Spinal cord (tissue), 10 donors: ENCODE results near the gene TMEM120B. TPM values are rescaled to one million over a fixed set of nuclear protein-coding genes. Genes with fewer than 3 reads are reported as not detected.
"Not testable (repeated sequence)": the region's sequence is repeated elsewhere in the genome, so short reads cannot be mapped to it uniquely, and the experiment has no call there.

Source experiments
- DNase-seq, 6 donors: peaks; one replicate each; pipeline versions ENCODE4 v3.0.0 to v3.0.0-alpha.2; 2013 to 2015; ENCODE audit warnings: low spot score in 6 of 6, low read depth in 4 of 6
- H3K27ac ChIP-seq: one replicate; pipeline ENCODE4 v1.5.1; 2013; ENCODE audit warnings: low read depth, low read length, control low read depth
- H3K27me3 ChIP-seq: one replicate; pipeline ENCODE4 v1.6.1; 2013; ENCODE audit warnings: low read length; ENCODE audit not compliant: control insufficient read depth, insufficient read depth
- H3K36me3 ChIP-seq: one replicate; pipeline ENCODE4 v1.6.1; 2013; ENCODE audit warnings: low read length; ENCODE audit not compliant: control insufficient read depth, insufficient read depth
- H3K4me1 ChIP-seq: one replicate; pipeline ENCODE4 v1.6.1; 2013; ENCODE audit warnings: low read length; ENCODE audit not compliant: control insufficient read depth, insufficient read depth
- H3K4me3 ChIP-seq: one replicate; pipeline ENCODE4 v1.5.1; 2013; ENCODE audit warnings: low read depth, low read length, control low read depth
- H3K9me3 ChIP-seq: one replicate; pipeline ENCODE4 v1.6.1; 2013; ENCODE audit warnings: low read length; ENCODE audit not compliant: control insufficient read depth, insufficient read depth
- WGBS: methylation state at CpG from one replicate; pipeline ENCODE4 v1.1.5; 2013; ENCODE audit warnings: missing lambda C conversion rate; ENCODE audit not compliant: insufficient coverage; 5-methylcytosine and 5-hydroxymethylcytosine counted together
- polyA plus RNA-seq, 2 donors: library from polyadenylated mRNA; unstranded; fragments of 120-200 nt; gene quantifications; one replicate each; pipeline ENCODE4 v1.2.1, GENCODE V29; 2013; ENCODE audit not compliant: insufficient read length in 2 of 2
- total RNA-seq, 2 donors: library from RNA; depleted of rRNA in 1 of 2; stranded (reverse); fragments of 120-200 nt in 1 of 2; fragments of >200 nt in 1 of 2; gene quantifications; one replicate each; pipeline versions ENCODE4 v1.2.3 to v1.2.4, GENCODE V29; 2013 to 2014
- donor health status: healthy.

Gene TMEM120B
- total and polyA plus RNA-seq, 4 donors: 6.1 to 22.2 (median 9.7) TPM

DNA sequence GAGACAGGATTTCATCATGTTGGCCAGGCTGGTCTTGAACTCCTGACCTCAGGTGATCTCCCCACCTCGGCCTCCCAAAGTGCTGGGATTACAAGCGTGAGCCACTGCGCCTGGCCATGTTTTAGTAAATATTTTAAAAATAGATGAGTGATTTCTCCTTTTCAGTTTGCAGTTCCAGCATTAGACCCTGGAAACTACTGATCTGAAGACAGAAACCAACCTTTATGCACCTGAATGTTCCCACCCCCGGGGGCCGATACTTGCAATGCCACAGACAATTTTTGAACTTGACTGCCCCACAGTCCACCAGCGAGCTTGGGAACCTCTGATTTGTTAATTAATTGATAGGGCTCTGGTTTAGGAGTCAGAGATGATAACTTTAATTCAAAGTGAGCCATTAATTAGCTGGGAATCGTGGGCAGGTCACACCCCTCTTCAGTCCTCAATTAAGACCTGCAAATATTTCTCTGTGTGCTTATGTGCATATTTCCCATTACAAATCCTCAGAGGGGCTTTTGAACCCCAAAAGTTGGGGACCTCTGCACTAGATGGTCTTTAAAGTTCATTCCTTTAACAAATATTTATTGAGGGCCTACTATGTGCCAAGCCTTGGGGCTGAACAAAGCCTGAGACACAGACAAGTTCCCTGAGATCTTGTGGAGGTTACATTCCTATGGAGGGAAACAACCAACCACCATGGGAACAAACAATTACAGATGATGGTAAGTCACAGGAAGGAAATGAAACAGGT lies 4.1 kb upstream of the TMEM120B start:
- 100% methylated on average over 2 of the region's 7 CpGs for WGBS
- Histone ChIP-seq H3K27me3 (no peaks in the 10 kb centered on the region), H3K4me3 (no peak overlapping the region), H3K9me3 (no peaks in the 10 kb centered on the region), H3K36me3 (no peaks in the 10 kb centered on the region), H3K27ac (no peak overlapping the region), H3K4me1 (peaks cover 14% of the 10 kb centered on the region)
- DNase-seq: no peak

DNA sequence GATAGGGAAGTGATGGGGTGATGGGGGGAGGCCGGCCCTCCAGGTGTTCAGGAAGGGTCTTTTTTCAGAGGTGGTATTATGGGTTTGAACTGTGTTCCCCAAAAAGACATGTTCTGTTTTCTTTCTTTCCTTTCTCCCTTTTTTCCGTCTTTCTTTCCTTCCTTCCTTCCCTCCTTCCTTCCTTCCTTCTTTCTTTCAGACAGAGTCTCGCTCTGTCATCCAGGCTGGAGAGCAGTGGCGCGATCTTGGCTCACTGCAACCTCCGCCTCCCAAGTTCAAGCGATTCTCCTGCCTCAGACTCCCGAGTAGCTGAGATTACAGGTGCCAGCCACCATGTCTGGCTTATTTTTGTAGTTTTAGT lies 3.5 kb upstream of the TMEM120B start:
- DNase-seq, H3K36me3 ChIP-seq, H3K9me3 ChIP-seq, H3K27me3 ChIP-seq, H3K4me3 ChIP-seq, H3K27ac ChIP-seq: not testable (repeated sequence)
- peaks cover 19% of the 10 kb centered on the region for H3K4me1 ChIP-seq
- 89% methylated on average over 5 of the region's 8 CpGs for WGBS

DNA sequence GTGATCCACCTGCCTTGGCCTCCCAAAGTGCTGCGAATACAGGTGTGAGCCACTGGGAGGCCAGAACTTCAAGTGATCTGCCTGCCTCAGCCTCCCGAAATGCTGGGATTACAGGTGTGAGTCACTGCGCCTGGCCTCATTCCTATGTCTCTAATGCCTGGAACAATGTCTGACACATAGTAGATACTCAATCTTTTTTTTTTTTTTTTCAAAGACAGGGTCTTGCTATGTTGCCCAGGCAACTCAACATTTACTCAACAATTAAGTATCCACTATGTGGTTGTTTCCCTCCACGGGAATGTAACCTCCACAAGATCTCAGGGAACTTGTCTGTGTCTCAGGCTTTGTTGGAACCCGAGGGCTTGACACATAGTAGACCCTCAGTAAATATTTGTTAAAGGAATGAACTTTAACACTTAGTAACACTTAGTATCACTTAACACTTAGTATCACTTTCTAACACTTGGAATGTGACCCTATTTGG lies 3.0 kb upstream of the TMEM120B start:
- H3K9me3 ChIP-seq: no peaks in the 10 kb centered on the region
- no peaks in the 10 kb centered on the region for H3K27me3 ChIP-seq
- H3K36me3 ChIP-seq: no peaks in the 10 kb centered on the region
- no peak for DNase-seq
- H3K27ac ChIP-seq: no peak overlapping the region
- H3K4me3 ChIP-seq: no peak overlapping the region
- WGBS: 93% methylated on average over 3 of the region's 5 CpGs
- peaks cover 21% of the 10 kb centered on the region for H3K4me1 ChIP-seq

DNA sequence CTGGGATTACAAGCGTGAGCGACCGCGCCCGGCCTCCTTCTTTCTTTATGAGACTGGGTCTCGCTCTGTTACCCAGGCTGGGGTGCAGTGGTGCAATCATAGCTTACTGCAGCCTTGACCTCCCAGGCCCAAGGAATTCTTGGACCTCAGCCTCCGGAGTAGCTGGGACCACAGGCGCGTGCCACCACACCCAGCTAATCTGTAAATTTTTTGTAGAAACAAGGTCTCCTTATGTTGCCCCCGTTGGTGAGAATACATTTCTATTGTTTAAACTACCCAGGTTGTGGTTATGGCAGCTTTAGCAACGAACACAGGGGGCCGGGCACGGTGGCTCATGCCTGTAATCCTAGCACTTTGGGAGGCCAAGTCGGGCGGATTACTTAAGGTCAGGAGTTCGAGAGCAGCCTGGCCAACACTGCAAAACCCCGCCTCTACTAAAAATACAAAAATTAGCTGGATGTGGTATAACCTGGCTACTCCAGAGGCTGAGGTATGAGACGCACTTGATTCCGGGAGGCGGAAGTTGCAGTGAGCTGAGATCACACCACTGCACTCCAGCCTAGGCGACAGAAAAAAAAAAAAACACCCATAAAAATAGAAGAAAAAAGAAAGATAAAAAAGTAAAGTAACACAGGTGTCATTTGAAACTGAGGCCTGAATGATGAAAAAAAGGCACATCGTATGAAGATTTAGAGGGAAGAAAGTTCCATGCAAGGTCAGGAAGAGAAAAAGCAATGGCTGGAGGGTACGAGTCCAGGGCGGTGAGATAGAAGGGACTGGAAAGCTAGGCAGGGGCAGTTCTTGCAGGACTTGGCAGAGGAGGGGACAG lies 977 bp upstream of the TMEM120B start:
- no peaks in the 10 kb centered on the region for H3K9me3 ChIP-seq
- H3K27ac ChIP-seq: peak overlapping the region; percentile 84
- 73% methylated on average over 11 of the region's 24 CpGs for WGBS
- no peak for DNase-seq
- H3K4me1 ChIP-seq: peaks cover 21% of the 10 kb centered on the region
- no peaks in the 10 kb centered on the region for H3K27me3 ChIP-seq
- H3K4me3 ChIP-seq: peak overlapping the region; percentile 78
- H3K36me3 ChIP-seq: peaks cover 9% of the 10 kb centered on the region

DNA sequence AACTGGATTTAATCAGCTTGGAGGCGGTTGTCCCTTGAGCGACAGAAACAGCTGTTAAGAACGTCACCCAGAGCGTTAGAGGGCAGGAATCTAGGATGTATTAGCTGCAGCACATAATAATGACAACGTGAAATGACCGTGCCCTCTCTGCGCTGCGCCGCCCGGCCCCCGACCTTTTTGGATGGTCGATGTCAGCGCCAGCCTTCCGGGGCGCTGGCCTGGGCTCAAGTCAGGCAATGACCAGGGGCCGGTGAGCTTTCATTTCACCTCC lies 427 bp upstream of the TMEM120B start:
- DNase-seq: peak in 3 of 6 donors; percentile 46 to 73 (median 63)
- WGBS: 0% methylated on average over 16 of the region's 16 CpGs
- H3K4me1 ChIP-seq: peaks cover 21% of the 10 kb centered on the region
- no peaks in the 10 kb centered on the region for H3K27me3 ChIP-seq
- H3K36me3 ChIP-seq: peaks cover 9% of the 10 kb centered on the region
- peak overlapping the region; percentile 84 for H3K27ac ChIP-seq
- H3K4me3 ChIP-seq: peak overlapping the region; percentile 78
- no peaks in the 10 kb centered on the region for H3K9me3 ChIP-seq

DNA sequence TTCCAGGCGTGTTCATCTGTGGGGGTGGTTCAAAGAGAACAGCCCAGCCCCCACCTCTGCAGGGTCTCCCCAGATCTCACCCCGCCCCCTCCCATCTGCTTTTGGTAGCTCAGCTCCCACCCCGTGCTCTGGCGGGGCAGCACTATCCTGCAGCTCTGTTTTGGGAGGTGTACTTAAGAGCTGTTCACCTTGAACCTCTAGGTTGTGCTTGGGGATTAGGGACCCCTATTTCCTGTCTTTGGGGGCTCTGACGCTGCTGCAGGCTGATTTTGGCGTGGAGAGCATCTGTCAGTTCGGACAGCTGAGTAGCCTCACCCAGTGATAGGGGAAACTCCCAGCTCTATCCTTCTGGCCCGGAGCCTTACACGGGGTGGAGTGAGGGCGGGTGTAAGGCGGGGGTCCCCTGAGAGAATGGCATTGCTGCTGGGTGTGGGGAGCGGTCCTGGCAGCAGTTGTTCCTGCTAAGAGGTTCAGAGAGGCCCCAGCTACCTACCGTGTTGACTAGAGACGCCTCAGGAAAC lies 765 bp downstream of the TMEM120B start:
- WGBS: 19% methylated on average over 12 of the region's 14 CpGs
- H3K9me3 ChIP-seq: no peaks in the 10 kb centered on the region
- peaks cover 9% of the 10 kb centered on the region for H3K36me3 ChIP-seq
- H3K4me1 ChIP-seq: peaks cover 21% of the 10 kb centered on the region
- peak in 1 of 6 donors; percentile 29 for DNase-seq
- H3K27me3 ChIP-seq: no peaks in the 10 kb centered on the region
- H3K4me3 ChIP-seq: peak overlapping the region; percentile 86
- H3K27ac ChIP-seq: no peak overlapping the region

DNA sequence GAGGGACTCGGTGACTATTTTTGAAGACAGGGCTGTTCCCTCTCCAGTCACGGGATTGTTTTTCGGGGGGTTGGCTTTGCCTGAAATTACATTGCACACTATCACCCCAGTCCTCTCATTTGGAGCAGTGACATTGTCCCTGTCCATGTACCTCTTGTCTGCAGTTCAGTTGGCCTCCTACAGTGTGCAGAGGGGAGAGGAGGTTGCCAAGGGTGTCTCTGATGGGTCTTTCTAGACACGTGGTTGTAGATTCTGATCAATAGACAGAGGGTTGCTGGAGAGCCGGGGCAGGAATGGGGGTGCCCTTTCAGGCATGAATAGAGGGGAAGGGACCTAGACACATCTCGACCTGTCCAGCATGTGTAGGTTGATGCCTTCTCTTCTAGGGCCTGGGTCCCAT lies 1.2 kb downstream of the TMEM120B start:
- Histone ChIP-seq H3K4me1 (peaks cover 21% of the 10 kb centered on the region), H3K27ac (no peak overlapping the region)
- DNase-seq: no peak

DNA sequence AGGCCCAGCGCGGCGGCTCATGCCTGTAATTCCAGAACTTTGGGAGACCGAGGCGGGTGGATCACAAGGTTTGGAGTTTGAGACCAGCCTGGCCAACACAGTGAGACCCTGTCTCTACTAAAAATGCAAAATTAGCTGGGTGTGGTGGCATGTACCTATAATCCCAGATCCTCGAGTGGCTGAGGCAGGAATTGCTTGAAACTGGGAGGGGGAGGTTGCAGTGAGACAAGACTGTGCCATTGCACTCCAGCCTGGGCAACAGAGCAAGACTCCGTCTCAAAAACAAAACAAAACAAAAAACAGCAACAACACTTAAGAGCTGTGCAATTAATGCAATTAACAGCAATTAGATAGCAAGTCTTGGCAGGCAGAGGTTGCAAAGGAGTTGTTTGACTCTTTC lies 2.5 kb downstream of the TMEM120B start:
- H3K4me1 ChIP-seq: peaks cover 21% of the 10 kb centered on the region
- H3K27ac ChIP-seq, H3K27me3 ChIP-seq, DNase-seq, H3K9me3 ChIP-seq, H3K36me3 ChIP-seq, H3K4me3 ChIP-seq: not testable (repeated sequence)
- 90% methylated on average over 2 of the region's 7 CpGs for WGBS

More for the DNA sequence above, 1.2 kb downstream of the TMEM120B start:
- Histone ChIP-seq H3K4me3 (peak overlapping the region; percentile 86), H3K9me3 (no peaks in the 10 kb centered on the region), H3K36me3 (peaks cover 9% of the 10 kb centered on the region), H3K27me3 (no peaks in the 10 kb centered on the region)
- WGBS: 41% methylated on average over 3 of the region's 6 CpGs

DNA sequence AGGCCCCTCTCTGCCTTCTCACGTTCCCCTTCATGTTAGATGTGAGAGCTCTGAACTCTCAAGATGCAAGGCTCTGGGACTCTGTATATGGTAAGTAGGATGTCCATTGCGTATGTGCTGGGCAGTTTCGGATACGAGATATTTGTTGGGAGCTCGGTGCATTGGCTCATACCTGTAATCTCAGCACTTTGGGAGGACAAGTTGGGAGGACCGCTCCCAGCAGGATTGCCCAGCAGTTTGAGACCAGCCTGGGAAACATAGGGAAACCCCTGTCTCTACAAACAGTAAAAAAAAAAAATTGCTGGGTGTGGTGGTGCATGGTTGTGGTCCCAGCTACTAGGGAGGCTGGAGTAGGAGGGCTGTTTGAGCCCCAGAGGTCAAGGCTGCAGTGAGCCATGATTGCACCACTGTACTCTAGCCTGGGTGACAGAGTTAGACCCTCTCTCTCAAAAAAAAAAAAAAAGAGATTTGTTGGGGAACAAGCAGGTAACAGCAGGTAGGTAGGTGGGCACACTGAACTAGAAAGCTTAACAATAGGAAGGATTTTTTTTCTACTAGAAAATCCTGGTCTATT lies 3.4 kb downstream of the TMEM120B start:
- WGBS: 76% methylated on average over 5 of the region's 6 CpGs
- Histone ChIP-seq H3K36me3 (peaks cover 9% of the 10 kb centered on the region), H3K9me3 (no peaks in the 10 kb centered on the region), H3K27ac (no peak overlapping the region), H3K4me3 (no peak overlapping the region), H3K27me3 (no peaks in the 10 kb centered on the region), H3K4me1 (peaks cover 21% of the 10 kb centered on the region)
- DNase-seq: no peak
